Stimulated activated CD8-positive, alpha-beta memory T cell treated with anti-CD3 and anti-CD28 coated beads, Interleukin-12 subunit alpha, Interleukin-12 subunit beta, amount 100 ng/mL, for 1 hour (primary cell): Measurements from ENCODE around the gene CDC42EP5.

Source experiments
- DNase-seq: peaks from one replicate; pipeline ENCODE4 v3.0.0-alpha.2; 2020; ENCODE audit warnings: low read depth

The CDC42EP5 gene

GRCh38 chr19:54428323-54429175, 44.5 kb downstream of the CDC42EP5 start:
- no peak for DNase-seq

GRCh38 chr19:54427586-54427985, 45.5 kb downstream of the CDC42EP5 start:
- DNase-seq: no peak

GRCh38 chr19:54426291-54426931, 46.7 kb downstream of the CDC42EP5 start:
- no peak for DNase-seq

DNA sequence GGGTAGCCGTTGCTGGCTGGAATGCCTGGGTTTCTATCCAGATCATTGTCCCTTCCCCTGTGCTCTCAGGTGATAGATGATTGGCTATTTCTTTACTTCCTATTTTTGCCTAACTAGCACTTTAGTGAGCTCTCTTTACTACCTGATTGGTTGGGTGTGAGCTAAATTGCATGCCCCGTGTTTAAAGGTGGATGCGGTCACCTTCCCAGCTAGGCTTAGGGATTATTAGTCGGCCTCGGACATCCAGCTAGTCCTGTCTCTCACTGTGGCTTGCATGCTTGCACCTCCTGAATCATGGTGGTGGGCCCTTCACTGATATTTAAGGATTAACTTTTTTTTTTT, 47.7 kb downstream of the CDC42EP5 start:
- DNase-seq: no peak

DNA sequence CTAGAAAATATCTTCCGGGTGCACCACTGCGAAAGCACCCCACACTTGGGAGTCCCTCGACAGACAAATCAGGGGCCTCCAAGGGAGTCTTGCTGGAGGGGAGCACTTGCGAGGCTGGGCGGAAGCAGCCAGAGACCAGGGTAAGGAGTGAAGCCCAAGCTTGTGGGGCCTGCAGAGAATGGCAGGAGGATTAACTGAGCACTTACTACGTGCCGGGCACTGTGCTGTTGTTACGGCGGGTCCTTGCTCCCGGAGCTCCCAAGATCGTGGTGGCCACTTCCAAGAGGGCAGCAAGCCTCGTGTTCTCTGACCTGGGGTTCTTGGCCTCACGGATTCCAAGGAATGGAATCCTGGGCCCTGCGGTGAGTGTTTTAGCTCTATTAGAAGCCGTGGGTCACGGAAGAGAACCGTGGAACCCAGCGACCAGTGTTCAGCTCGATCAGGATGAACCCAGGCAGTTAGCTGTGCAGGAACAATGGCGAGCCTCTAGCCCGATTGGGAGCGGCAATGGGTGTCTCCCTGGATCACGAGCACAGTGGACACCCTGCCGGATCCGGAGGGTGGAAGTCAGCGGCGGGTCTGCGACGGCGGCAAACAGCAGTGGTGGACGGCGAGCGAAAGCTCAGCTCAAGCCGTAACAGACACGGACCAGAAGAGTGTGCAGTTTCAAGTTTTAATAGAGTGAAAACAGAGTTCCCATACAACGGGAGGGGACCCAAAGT, 48.3 kb downstream of the CDC42EP5 start:
- no peak for DNase-seq

DNA sequence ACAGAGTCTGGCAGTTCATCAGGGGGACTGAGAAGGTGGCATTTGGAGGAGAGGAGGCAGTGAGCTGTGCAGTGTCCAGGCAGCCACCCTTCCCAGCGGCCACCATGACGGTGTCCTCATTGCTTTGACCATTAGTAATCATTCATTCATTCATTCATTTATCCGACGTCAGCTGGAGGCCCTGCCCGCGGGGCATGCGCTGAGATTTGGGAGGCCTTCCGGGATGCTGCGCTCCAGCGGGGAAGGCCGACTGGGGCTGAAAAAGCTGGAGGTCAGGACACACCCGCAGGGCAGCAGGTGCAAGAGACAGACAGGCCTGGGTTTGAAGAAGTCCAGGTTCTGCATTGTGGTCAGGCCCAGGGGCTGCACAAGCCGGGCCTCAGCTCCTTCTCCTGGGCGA, 48.9 kb downstream of the CDC42EP5 start:
- no peak for DNase-seq

- no peak for DNase-seq
These were observed 51.0 kb downstream of the CDC42EP5 start for GRCh38 chr19:54422136-54422535.

DNA sequence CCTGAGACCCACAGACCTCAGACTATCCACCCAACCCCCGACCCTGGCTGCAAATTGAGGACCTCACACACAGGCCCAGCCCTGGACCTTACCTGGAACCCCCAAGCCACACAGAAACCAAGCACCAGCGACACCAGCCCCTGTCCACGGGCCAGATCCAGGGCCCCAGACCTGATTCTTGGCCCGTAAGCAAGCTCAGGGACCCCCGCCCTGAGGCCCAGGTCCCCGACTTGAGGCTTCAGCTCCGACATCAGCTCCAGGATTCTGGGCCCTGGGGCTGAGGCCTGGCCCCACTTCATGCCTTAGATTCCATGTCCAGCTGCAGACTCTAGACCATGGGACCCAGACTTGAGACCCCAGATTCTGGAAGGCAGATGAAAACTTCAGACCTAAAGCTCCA, 51.6 kb downstream of the CDC42EP5 start:
- DNase-seq: no peak

DNA sequence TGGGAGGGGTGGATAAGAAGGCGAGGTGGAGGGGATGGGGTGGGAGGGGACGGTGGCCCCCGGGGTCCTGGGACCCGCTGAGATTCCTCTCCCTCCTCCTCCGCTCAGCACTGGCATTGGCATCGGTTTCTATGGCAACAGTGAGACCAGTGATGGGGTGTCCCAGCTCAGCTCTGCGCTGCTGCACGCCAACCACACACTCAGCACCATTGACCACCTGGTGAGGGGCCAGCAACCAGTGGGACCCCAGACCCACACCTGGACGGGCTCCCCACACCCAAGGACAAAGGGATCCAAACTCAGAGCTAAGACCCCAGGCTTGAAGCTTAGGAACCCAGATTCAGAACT, 52.0 kb downstream of the CDC42EP5 start:
- no peak for DNase-seq

GRCh38 chr19:54420383-54421168, 52.5 kb downstream of the CDC42EP5 start:
- no peak for DNase-seq

- DNase-seq: no peak
These were observed 53.1 kb downstream of the CDC42EP5 start for GRCh38 chr19:54420068-54420382.

- no peak for DNase-seq
These were observed 53.9 kb downstream of the CDC42EP5 start for GRCh38 chr19:54418930-54419800.

DNA sequence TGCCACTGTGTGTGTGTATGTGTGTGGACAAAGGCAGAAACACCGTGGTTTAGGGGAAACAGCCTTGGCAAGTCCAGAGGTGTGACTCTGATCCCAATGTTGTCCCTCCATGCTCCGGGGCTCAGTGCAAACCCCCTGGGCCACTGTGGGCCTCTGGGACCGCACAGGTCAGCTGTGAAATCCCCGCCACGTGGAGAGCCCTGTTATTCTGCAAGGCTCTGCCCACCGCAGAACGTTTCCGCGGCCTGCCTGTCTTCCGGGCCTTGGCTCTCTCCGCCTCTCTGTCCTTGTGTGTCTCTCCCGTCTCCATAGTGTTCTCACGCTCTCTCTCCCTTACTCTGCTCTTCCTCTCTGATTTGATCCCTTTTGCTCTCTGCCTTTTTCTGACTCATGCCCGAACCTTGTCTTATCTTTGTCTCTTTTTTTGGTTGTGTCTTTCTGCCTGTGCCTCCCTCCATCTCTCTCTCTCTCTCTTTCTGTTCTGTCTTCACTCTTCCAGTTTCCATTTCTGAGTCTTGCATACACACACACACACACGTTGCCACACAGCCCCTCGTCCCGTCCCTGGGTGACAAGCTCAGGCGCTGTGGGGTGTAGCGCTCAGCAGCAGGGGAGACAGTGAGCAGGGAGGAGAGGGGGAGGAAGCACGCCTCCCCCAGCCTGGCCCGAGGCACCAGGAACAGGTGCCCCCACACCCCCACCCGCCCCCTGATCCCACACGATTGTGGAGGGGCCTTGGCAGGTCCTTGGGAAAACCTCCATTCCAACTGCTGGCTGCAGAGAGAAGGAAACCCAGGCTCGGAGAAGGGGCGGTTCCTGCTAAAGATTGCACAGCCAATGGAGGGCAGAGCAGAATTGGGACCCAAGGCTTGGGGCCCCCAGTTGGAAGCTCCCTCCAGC, 54.8 kb downstream of the CDC42EP5 start:
- no peak for DNase-seq

GRCh38 chr19:54416695-54417491, 56.2 kb downstream of the CDC42EP5 start:
- no peak for DNase-seq

- DNase-seq: no peak
These were observed 57.0 kb downstream of the CDC42EP5 start for GRCh38 chr19:54415901-54416673.

DNA sequence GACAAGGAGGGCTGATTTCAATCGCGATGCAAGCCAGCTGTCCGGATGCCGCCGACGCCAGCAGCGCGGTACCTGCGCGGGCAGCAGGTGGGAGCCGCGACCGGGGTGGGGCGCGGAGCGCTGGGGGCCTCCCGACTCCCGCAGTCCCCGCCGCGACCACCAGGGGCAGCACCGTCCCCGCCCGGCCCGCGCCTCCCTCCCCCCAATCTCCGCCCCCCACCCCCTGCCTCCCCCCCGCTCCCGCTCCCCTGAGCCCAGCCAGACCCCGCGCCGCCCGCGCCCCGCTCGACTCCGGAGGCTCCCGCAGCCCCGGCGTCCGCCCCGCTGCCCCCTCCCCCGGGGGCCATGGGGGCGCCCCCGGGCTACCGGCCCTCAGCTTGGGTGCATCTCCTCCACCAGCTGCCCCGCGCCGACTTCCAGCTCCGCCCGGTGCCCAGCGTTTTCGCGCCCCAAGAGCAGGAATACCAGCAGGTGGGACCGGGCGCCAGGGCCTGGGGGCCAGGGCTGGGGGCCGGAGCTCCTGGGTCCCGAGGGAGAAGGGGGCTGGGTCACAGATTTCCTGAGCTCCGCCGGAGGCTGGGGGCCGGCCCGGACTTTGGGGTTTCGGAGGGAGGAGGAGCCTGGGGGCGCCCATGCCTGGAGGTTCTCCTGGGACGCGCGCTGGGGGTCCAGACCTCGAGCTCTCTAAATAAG, 57.7 kb downstream of the CDC42EP5 start, which contains the start of gene TTYH1:
TSS of gene TTYH1 (plus strand) at position 257 of the 693 bp plus-strand sequence. CDS start at position 346, 89 bp downstream.
- no peak for DNase-seq
